Epithelial cell of esophagus (primary cell): Measurements from ENCODE around the gene STRIP2.

Experiments used
- DNase-seq: peaks from one replicate; pipeline ENCODE4 v3.0.0; 2010; ENCODE audit warnings: low read depth
- H3K4me3 ChIP-seq: 2 replicates; pipeline ENCODE4 v1.5.1; 2011; ENCODE audit warnings: mild to moderate bottlenecking, low read length, control low read depth
- TF ChIP-seq, protein P1 (sequence below): IDR thresholded peaks from 2 replicates; pipeline ENCODE4 v1.5.1; 2011; ENCODE audit warnings: low read depth, mild to moderate bottlenecking, low read length, control low read depth, inconsistent platforms; ENCODE audit not compliant: insufficient read depth; ENCODE audit errors: missing control alignments

Gene STRIP2, protein sequence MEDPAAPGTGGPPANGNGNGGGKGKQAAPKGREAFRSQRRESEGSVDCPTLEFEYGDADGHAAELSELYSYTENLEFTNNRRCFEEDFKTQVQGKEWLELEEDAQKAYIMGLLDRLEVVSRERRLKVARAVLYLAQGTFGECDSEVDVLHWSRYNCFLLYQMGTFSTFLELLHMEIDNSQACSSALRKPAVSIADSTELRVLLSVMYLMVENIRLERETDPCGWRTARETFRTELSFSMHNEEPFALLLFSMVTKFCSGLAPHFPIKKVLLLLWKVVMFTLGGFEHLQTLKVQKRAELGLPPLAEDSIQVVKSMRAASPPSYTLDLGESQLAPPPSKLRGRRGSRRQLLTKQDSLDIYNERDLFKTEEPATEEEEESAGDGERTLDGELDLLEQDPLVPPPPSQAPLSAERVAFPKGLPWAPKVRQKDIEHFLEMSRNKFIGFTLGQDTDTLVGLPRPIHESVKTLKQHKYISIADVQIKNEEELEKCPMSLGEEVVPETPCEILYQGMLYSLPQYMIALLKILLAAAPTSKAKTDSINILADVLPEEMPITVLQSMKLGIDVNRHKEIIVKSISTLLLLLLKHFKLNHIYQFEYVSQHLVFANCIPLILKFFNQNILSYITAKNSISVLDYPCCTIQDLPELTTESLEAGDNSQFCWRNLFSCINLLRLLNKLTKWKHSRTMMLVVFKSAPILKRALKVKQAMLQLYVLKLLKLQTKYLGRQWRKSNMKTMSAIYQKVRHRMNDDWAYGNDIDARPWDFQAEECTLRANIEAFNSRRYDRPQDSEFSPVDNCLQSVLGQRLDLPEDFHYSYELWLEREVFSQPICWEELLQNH

DNA sequence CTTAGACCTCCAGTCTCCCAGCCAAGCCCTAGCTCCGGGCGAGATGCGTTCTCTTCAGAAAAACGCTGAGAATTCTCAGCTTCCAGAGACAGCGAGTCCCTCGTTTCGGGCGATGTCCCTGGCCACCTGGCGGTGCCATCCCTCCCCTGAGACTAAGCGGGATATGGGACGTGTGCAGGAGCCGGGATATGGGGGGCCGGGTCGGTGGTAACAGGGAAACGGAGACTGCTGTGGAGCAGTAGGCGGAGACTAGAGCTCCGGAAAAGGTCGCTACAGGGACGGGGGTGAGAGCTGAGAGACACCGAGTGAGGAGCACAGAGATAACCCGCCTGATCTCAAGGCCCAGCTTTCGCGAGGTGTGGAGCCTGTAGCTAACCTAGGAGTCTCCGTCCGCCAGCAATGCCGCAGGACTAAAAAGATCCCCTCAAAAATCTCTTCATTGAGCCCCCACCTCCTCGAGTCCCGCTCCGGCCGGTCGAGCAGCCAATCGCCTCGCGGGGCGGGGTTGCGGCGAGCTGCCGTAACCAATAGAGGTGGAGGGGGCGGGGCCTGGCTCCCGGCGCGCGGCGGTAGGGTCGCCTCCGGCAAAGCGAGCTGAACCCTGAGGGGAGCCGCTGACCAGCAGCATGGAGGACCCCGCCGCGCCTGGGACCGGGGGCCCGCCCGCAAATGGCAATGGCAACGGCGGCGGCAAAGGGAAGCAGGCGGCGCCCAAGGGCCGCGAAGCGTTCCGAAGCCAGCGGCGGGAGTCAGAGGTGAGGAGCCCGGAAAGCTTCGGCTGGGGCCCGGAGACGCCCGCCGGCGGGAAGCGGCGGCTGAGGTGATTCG, at the start of gene STRIP2:
STRIP2 (plus strand) TSS at position 586 of the 828 bp plus-strand sequence; CDS start at position 627, 41 bp downstream.
- peak; percentile 84 for DNase-seq
- TF ChIP-seq, protein P1, sequence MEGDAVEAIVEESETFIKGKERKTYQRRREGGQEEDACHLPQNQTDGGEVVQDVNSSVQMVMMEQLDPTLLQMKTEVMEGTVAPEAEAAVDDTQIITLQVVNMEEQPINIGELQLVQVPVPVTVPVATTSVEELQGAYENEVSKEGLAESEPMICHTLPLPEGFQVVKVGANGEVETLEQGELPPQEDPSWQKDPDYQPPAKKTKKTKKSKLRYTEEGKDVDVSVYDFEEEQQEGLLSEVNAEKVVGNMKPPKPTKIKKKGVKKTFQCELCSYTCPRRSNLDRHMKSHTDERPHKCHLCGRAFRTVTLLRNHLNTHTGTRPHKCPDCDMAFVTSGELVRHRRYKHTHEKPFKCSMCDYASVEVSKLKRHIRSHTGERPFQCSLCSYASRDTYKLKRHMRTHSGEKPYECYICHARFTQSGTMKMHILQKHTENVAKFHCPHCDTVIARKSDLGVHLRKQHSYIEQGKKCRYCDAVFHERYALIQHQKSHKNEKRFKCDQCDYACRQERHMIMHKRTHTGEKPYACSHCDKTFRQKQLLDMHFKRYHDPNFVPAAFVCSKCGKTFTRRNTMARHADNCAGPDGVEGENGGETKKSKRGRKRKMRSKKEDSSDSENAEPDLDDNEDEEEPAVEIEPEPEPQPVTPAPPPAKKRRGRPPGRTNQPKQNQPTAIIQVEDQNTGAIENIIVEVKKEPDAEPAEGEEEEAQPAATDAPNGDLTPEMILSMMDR = no peak
- H3K4me3 ChIP-seq = peak within 1 kb of the TSS; percentile 78

DNA sequence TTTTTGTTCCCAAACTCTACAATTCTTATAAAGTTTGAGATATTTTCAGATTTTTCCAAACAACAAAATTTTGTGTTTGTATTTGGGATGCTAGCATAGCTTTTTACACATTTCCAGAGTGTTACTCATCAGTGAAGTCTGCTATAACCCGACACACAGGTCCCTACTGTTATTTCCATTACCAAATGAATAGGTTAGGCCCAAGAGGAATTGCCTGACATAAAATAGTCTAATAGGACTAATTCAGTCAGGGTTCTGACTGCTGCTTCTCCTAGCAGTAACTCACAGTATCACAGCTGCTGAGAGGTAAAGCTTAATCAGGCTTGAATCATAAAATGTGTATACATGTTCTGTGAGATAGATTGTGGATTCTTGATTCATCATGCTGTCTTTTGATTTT, 49.1 kb upstream of the STRIP2 start:
- TF ChIP-seq, protein P1 = no peak

DNA sequence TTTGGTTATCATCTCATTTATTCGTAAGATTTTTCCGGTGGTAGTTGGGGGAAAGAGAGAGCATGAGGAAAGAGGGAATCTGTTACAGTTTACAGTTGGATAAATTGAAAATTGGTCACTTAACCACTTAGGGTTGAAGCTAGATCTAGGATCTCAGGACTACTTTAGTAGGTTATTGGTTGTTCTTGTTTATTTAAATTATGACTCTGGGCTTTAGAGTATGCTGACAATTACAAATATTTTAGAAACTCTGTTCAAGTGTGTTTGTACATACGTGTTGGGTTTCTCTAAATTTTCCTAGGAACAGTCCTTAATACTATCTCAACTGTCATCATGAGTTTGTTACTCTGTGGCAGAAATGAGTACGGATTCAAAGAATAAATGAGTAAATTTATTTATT, 48.6 kb upstream of the STRIP2 start:
- H3K4me3 ChIP-seq = no peak overlapping the region
- DNase-seq = no peak
- TF ChIP-seq, protein P1 = no peak

More for the DNA sequence above, 49.1 kb upstream of the STRIP2 start:
- DNase-seq = no peak
- no peak overlapping the region for H3K4me3 ChIP-seq

DNA sequence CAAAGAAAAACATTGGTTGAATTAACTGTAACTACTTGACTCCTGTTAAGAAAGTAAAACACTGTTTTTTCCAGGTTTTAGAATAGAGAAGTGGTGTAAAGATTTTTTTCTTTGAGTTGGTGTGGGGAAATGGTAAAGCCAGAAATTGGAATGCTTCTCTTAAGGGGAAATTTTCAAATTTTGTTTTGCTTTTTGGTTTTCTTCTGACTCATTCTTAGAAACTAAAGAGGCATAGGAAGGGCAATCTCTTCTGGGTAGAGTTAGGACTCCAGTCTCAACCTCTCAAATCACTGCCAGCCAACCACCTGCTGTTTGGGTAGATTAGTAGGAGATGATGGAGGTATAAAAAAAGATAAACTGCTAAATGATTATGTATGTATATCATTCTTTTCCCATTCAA, 47.7 kb upstream of the STRIP2 start:
- DNase-seq = no peak
- TF ChIP-seq, protein P1 = no peak
- no peak overlapping the region for H3K4me3 ChIP-seq

DNA sequence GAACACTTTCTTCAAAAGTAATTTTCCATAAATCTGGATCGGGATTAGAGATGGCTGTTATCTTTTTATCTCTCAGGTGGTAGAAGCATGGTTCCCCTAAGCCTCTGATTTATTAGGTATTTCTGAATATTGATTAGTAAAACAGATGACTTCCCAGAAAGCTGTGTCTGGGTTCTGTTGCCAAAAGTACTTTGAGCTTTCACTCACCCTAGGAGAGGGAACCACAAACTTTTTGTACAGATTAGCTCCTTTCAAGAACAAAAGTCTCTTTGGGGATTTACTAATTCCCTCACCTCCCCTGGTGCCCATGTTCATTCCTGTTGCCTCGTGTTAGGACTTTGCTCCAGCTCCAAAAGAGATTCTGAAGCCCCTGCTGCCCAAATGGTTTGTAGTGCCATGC, 46.7 kb upstream of the STRIP2 start:
- no peak overlapping the region for H3K4me3 ChIP-seq
- DNase-seq = no peak
- TF ChIP-seq, protein P1 = no peak

DNA sequence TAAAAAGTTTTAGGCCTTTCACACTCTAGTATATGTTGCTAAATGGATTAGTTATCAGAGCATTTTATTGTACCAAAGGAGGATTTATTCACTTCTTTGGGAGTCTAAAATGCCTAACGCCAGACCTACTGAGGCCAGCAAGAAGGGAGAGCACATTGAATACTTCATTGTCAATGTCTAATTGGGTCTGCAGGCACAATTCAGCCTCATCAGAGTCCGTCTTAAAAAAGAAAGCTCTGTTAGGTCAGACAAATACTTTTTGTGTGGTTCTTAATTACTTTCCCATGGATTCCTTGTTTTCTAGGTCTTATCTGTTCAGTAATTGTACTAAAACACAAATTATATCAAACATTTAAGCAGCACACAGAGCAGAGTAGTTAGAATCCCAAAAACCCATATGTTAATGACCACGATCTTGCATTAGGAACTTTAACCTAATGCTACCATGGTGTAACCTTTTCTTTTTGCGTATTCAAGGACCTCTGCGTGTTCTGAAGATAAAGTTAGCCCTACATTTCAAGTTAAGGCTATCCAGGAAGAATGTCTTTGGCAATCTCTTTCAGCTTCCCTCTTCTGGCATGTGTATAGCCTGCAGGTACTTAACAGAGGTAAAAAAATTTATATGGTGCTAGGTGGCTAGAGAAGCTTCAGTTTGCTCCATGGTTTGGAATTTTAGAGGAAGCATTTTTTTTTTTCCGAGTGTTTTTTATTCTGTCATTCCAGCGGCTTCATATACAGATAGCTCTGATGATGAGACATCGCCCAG, 45.7 kb upstream of the STRIP2 start:
- no peak overlapping the region for H3K4me3 ChIP-seq
- TF ChIP-seq, protein P1 = no peak
- no peak for DNase-seq
